ENCODE data around the gene POLG2.

The POLG2 gene

GRCh38 chr17:64535357-64535756, 38.5 kb upstream of the POLG2 start:
- no peak for TF ChIP-seq CTCF (IDR thresholded peaks at IDR 0.05; ENCODE audit: low read depth, low read length)
- no peak overlapping the region for H3K4me3 ChIP-seq (ENCODE audit: low read depth, low read length)

GRCh38 chr17:64534187-64534586, 37.3 kb upstream of the POLG2 start:
- no peak for TF ChIP-seq CTCF (IDR thresholded peaks at IDR 0.05; ENCODE audit: low read depth, low read length)
- no peak overlapping the region for H3K4me3 ChIP-seq (ENCODE audit: low read depth, low read length)

GRCh38 chr17:64533784-64534183, 36.9 kb upstream of the POLG2 start:
- TF ChIP-seq CTCF (IDR thresholded peaks at IDR 0.05; ENCODE audit: low read depth, low read length) = no peak
- no peak overlapping the region for H3K4me3 ChIP-seq (ENCODE audit: low read depth, low read length)

- TF ChIP-seq CTCF (IDR thresholded peaks at IDR 0.05; ENCODE audit: low read depth, low read length) = no peak
- H3K4me3 ChIP-seq (ENCODE audit: low read depth, low read length) = no peak overlapping the region
Observed at GRCh38 chr17:64532409-64532808, 35.6 kb upstream of the POLG2 start.

- H3K4me3 ChIP-seq (ENCODE audit: low read depth, low read length) = no peak overlapping the region
- no peak for TF ChIP-seq CTCF (IDR thresholded peaks at IDR 0.05; ENCODE audit: low read depth, low read length)
Observed at GRCh38 chr17:64531955-64532371, 35.1 kb upstream of the POLG2 start.

GRCh38 chr17:64529221-64529620, 32.4 kb upstream of the POLG2 start:
- no peak overlapping the region for H3K4me3 ChIP-seq (ENCODE audit: low read depth, low read length)
- no peak for TF ChIP-seq CTCF (IDR thresholded peaks at IDR 0.05; ENCODE audit: low read depth, low read length)

- TF ChIP-seq CTCF (IDR thresholded peaks at IDR 0.05; ENCODE audit: low read depth, low read length) = no peak
Observed at GRCh38 chr17:64527914-64528313, 31.1 kb upstream of the POLG2 start.

More at GRCh38 chr17:64527914-64528313, 31.1 kb upstream of the POLG2 start:
- H3K4me3 ChIP-seq (ENCODE audit: low read depth, low read length) = no peak overlapping the region
